ENCODE measurements around the gene AASDH.
A peak's percentile ranks its signal among the peaks of the same experiment; 100 is the strongest.

AASDH gene, protein sequence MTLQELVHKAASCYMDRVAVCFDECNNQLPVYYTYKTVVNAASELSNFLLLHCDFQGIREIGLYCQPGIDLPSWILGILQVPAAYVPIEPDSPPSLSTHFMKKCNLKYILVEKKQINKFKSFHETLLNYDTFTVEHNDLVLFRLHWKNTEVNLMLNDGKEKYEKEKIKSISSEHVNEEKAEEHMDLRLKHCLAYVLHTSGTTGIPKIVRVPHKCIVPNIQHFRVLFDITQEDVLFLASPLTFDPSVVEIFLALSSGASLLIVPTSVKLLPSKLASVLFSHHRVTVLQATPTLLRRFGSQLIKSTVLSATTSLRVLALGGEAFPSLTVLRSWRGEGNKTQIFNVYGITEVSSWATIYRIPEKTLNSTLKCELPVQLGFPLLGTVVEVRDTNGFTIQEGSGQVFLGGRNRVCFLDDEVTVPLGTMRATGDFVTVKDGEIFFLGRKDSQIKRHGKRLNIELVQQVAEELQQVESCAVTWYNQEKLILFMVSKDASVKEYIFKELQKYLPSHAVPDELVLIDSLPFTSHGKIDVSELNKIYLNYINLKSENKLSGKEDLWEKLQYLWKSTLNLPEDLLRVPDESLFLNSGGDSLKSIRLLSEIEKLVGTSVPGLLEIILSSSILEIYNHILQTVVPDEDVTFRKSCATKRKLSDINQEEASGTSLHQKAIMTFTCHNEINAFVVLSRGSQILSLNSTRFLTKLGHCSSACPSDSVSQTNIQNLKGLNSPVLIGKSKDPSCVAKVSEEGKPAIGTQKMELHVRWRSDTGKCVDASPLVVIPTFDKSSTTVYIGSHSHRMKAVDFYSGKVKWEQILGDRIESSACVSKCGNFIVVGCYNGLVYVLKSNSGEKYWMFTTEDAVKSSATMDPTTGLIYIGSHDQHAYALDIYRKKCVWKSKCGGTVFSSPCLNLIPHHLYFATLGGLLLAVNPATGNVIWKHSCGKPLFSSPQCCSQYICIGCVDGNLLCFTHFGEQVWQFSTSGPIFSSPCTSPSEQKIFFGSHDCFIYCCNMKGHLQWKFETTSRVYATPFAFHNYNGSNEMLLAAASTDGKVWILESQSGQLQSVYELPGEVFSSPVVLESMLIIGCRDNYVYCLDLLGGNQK

DNA sequence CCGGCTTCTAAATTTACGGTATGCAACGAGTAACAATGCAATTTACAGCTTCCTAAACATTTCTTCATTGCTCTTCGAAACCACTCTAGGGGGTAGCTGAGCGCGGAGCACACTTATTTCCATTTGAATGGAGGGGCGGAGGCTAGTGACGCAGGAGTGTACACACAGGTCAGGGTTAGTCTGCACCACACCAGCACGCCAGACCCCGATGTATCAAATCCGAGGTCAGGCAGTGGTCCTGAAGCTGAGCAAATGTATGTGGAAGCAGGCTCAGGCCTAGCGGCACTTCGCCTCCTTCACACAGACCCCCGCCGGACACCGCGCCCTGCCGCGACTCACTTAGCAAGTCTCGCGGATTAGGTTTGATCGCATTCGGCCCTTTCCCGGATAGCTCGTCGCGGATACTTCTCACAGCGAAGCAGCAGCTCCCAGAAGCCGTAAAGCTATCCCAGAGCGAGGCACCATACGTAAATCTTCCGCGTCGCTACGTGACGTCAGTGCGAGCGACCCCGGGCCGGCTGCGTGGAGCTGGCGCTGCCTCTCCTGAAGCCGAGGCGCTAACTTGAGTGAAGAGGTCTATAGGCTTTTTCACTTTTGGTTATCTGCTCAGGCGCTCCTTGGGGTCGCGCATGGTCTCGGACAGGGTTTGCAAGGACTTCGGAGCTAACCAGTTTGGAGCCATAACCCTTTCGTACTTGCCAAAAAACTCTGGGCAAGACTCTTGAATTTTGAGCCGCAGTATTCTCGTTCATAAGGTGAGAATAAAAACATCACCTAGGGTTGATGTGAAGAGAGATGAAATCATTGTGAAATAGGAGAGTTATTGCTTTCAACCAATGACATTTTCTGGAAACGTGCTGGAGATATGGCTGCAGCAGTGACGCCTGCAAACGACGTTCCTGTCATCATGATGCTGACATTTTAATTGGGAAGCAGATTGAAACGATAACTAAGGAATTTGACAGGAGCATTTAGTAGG is at the start of gene AASDH:
Gene AASDH (minus strand): TSS at position 469 of the 979 bp plus-strand sequence. CDS start 3,192 bp downstream, outside the sequence.
- DNase-seq: peak; percentile 98

DNA sequence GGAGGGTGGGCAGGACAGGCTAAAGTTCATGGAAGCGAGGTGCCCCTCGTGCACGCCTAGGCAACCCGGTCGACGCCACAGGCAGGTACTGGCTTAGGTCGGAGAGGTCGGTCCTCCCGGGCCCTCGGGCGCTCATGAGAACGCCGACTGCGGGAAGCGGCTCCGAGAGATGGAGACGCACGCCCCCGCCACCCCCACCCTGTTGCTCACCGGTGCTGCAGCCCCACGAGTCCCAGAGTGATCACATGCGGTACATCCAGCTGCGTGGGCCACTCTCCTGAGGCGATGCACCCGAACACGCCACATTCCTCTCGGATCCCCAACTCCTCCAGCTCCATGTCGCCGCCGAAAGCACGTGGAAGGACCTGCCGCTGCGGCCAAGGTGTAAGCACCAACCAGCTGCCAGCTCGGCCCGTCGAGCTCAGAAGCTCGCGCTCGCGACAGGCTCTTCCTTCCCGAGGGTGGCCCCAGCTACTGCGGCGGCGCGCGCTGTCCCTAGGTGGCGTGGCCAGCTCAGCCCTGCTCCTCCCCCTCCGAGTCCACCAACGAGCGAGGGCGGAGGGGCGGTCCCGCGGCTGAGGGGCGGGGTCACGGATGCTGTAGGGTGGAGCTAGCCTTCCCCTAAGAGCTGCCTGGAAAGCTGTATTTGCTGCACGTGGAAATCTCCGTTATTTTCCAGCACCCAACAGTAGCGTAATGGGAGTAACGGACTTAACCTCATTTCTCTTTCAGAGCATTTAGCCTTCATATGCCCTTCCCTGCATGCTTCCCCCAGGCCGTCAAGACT is 48.0 kb upstream of the AASDH start, which contains the start of gene PPAT:
Gene PPAT (minus strand): TSS at position 476 of the 787 bp plus-strand sequence. CDS start 138 bp downstream, at position 338.
- peak; percentile 99 for DNase-seq

DNA sequence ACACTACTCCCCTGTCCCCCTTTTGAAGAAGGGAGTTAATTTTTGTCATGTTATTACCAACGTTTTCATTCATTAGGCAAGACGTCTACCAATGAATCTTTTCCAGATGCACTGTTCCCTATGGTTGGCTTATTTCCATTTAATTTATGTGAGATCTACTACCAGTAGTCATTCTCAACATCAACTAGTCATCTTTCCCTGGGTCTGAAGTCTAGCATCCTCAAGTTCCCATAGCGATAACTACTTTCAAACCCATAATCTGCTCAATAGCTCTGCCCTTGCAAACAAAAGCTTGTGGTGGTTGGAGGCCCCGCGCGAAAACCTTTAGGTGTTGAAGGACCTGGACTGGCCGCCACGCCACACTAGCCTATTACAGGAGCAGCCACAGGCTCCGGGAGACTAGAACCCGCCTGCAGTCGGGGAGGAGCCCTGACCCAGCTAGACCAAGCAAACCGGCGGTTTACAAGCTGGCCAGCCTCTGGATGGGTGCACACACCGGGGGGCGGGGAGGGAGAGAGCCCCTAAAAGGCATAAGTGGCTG is 47.4 kb upstream of the AASDH start:
- DNase-seq: no peak

- DNase-seq: no peak
These were observed 46.0 kb upstream of the AASDH start for GRCh38 chr4:56433280-56433679.

- DNase-seq: no peak
These were observed 42.9 kb upstream of the AASDH start for GRCh38 chr4:56430203-56430602.

DNA sequence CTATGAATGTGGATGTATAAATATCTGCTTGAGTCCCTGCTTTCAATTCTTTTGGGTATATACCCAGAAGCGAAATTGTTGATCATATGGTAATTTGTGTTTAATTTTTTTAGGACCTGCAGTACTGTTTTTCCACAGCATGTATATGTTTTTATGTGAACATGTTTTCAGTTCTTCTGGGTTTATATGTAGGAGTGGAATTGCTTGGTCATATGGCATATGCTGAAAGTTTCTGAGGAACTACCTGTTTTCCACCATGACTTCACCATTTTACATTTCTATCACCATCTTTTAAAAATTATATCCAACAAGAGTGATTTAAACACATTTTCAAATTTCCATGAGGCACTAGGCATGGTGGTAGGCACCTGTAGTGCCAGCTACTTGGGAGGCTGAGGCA is 39.9 kb upstream of the AASDH start:
- DNase-seq: no peak

GRCh38 chr4:56426273-56426672 is 39.0 kb upstream of the AASDH start:
- no peak for DNase-seq

DNA sequence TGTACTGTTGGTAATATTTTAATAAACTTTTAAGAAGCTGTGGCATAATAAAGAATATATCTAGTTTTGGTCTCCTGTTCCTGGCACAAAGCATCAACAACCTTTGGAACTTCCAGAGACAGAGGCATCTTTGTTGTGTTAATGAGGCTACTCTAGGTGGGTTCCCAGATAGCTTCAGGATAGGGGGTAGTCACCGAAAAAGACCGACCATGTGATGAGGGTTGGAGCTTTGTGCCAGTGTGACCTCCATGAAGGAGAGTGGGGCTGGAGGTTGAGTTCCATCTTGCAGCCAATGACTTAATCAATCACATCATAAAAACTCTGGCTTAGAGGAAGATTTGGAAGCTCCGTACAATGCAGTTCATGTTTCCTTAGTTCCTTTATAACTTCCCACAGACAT is 38.2 kb upstream of the AASDH start:
- DNase-seq: no peak

GRCh38 chr4:56424697-56425514 is 37.6 kb upstream of the AASDH start:
- DNase-seq: no peak

- no peak for DNase-seq
These were observed 36.9 kb upstream of the AASDH start for GRCh38 chr4:56424176-56424575.

GRCh38 chr4:56417396-56417795 is 30.1 kb upstream of the AASDH start:
- no peak for DNase-seq

DNA sequence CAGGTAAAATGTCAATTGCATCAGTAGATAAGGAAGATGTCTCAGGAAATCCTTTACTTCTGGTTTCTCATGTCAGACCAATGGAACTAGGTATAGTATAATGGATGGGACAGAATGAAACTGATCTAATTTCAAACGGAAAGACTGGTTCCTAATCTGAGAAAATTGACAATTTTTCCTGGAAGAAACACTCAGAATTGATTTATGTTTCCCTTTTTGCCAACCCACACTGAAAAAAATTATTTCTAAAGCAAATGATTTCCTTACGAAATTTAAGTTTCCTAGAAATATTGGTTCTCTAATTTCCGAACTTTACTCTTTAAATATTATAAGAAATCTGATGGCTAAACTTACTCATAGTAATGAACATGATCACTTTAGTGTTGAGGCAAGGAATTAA is 29.1 kb upstream of the AASDH start:
- no peak for DNase-seq

GRCh38 chr4:56414135-56414670 is 26.9 kb upstream of the AASDH start:
- DNase-seq: no peak

DNA sequence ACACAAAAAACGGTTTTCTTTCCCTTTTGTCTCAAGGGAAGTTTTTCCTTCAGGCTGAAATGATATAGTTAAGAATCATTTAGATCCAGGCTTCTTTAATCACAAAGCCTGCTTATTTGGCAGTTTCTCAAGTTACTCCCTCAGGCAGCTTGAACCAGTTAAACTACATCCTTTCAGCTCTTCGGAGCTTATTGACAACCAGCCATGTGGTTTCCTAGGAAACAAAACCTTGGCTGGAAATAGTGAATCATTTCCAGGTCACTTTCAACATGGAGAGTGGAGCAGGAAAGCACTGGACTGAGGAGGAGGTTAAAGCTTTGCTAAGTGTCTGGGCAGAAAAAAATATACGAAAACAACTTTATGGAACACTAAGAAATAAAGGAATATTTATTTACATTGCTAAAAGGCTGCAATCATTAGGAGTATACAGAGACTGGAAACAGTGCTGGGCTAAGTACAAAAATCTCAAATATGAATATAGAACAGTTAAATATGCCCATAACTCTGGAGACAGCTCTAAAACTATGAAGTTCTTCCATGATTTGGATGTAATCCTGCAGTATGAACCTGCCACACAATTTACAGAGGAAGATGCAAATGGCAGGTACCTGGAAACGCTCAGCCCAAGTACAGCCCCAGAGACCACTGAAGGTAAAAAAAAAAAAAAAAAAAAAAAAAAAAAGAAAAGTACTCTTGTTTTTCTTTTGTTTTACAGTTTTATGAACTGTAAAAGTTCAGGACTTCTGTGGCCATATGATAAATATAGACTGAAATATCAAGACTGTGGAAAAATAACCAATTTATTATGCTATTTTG is 23.2 kb upstream of the AASDH start:
- DNase-seq: no peak

GRCh38 chr4:56409511-56410090 is 22.3 kb upstream of the AASDH start:
- DNase-seq: no peak

- no peak for DNase-seq
These were observed 21.7 kb upstream of the AASDH start for GRCh38 chr4:56408978-56409377.

DNA sequence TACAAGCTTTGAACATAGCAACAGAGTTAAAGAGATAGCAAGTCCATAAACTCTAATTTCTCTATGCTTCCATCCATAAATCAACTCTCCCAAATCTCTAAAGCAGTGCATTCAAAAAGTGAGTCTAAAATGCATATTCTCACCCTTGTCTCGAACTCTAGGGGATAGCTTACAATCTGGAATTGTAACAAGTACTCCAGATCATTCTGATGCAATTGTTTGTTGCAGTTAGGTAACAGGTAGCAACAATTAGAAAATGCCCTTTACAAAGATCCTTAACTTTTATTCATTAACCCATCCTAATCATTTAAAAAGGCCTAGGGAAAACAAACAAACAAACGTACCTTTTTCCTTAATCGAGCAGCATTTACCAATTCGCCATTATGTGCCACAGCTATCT is 18.9 kb upstream of the AASDH start:
- no peak for DNase-seq

GRCh38 chr4:56405016-56405415 is 17.7 kb upstream of the AASDH start:
- DNase-seq: no peak
